Measurements from ENCODE around the gene KHDRBS2.

DNA sequence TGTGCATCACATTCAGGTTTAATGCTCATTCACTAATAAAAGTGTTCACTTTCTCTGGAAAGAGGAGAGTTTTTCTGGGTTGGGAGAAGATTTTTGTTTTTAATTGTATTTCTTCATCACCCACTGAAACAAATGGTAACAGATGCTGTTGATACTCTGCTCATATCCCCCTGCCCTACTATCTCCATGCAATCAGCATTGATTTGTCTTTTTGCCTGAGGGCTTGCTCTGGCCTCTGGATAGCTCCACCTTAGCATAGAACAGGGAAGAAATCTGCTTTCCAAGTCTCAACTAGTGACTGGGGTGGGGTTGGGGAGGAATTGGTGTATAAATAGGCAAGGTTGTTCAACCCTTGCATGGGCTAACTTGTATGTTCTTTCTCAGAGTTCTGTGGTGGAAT lies 296.4 kb downstream of the KHDRBS2 start:
- TF ChIP-seq, protein P1, sequence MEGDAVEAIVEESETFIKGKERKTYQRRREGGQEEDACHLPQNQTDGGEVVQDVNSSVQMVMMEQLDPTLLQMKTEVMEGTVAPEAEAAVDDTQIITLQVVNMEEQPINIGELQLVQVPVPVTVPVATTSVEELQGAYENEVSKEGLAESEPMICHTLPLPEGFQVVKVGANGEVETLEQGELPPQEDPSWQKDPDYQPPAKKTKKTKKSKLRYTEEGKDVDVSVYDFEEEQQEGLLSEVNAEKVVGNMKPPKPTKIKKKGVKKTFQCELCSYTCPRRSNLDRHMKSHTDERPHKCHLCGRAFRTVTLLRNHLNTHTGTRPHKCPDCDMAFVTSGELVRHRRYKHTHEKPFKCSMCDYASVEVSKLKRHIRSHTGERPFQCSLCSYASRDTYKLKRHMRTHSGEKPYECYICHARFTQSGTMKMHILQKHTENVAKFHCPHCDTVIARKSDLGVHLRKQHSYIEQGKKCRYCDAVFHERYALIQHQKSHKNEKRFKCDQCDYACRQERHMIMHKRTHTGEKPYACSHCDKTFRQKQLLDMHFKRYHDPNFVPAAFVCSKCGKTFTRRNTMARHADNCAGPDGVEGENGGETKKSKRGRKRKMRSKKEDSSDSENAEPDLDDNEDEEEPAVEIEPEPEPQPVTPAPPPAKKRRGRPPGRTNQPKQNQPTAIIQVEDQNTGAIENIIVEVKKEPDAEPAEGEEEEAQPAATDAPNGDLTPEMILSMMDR (IDR thresholded peaks at IDR 0.05), result no peak
- no peak for TF ChIP-seq POLR2A (IDR thresholded peaks at IDR 0.05)
- no peak for TF ChIP-seq EP300 (IDR thresholded peaks at IDR 0.05)
